GM23248 (cell line): ENCODE results near the gene PPM1K. TPM values are rescaled to one million over a fixed set of nuclear protein-coding genes. Genes with fewer than 3 reads are reported as not detected.
A peak's percentile ranks its signal among the peaks of the same experiment; 100 is the strongest.

ENCODE experiments used
- DNase-seq: peaks from one replicate; pipeline ENCODE4 v3.0.0-alpha.2; 2015
- H2AFZ ChIP-seq: fragments of 200-600 bp; sonication (generic); 2 replicates; pipeline ENCODE4 v1.6.1; 2016; ENCODE audit warnings: antibody characterized with exemption
- H3F3A ChIP-seq: fragments of 200-600 bp; sonication (generic); 2 replicates; pipeline ENCODE4 v1.6.1; 2016; ENCODE audit warnings: mild to moderate bottlenecking, antibody characterized with exemption, mixed run types; ENCODE audit not compliant: insufficient read depth
- H3K27ac ChIP-seq: fragments of 200-600 bp; sonication (generic); 2 replicates; pipeline ENCODE4 v1.5.1; 2016; ENCODE audit warnings: mild to moderate bottlenecking
- H3K27me3 ChIP-seq: fragments of 200-600 bp; sonication (generic); replicated peaks from 2 replicates; pipeline ENCODE4 v1.6.1; 2016; ENCODE audit warnings: mild to moderate bottlenecking; ENCODE audit not compliant: insufficient read depth
- H3K36me3 ChIP-seq: fragments of 200-600 bp; sonication (generic); 2 replicates; pipeline ENCODE4 v1.6.1; 2016; ENCODE audit warnings: low read depth, mild to moderate bottlenecking
- H3K4me1 ChIP-seq: fragments of 200-600 bp; sonication (generic); 2 replicates; pipeline ENCODE4 v1.6.1; 2016; ENCODE audit warnings: mild to moderate bottlenecking; ENCODE audit not compliant: insufficient read depth
- H3K4me2 ChIP-seq: fragments of 200-600 bp; sonication (generic); one replicate; pipeline ENCODE4 v1.6.1; 2016; ENCODE audit warnings: mild to moderate bottlenecking; ENCODE audit not compliant: unreplicated experiment
- H3K4me3 ChIP-seq: fragments of 200-600 bp; sonication (generic); 2 replicates; pipeline ENCODE4 v1.5.1; 2016; ENCODE audit warnings: mild to moderate bottlenecking
- H3K79me2 ChIP-seq: fragments of 200-600 bp; sonication (generic); 2 replicates; pipeline ENCODE4 v1.6.1; 2016; ENCODE audit warnings: mild to moderate bottlenecking; ENCODE audit not compliant: insufficient read depth
- H3K9ac ChIP-seq: fragments of 200-600 bp; sonication (generic); 2 replicates; pipeline ENCODE4 v1.6.1; 2016; ENCODE audit warnings: mild to moderate bottlenecking
- H3K9me2 ChIP-seq: fragments of 200-600 bp; sonication (generic); 2 replicates; pipeline ENCODE4 v1.6.1; 2016; ENCODE audit warnings: mixed run types, mild to moderate bottlenecking, moderate library complexity; ENCODE audit not compliant: insufficient read depth
- H3K9me3 ChIP-seq: fragments of 200-600 bp; sonication (generic); one replicate; pipeline ENCODE4 v1.6.1; 2017; ENCODE audit warnings: low read depth
- H4K20me1 ChIP-seq: fragments of 200-600 bp; sonication (generic); 2 replicates; pipeline ENCODE4 v1.6.0; 2016; ENCODE audit not compliant: insufficient read depth
- EZH2 ChIP-seq: fragments of 200-600 bp; sonication (generic); IDR thresholded peaks from 2 replicates; pipeline ENCODE4 v1.6.1; 2018; ENCODE audit warnings: antibody characterized with exemption, mild to moderate bottlenecking; ENCODE audit not compliant: insufficient read depth, poor library complexity, severe bottlenecking
- EZH2phosphoT487 ChIP-seq: fragments of 200-600 bp; sonication (generic); IDR thresholded peaks from 2 replicates; pipeline ENCODE4 v1.6.1; 2018; ENCODE audit warnings: antibody characterized with exemption, moderate library complexity, mild to moderate bottlenecking, low read depth; ENCODE audit not compliant: insufficient read depth
- WGBS, 2 experiments: methylation state at CpG; one replicate each; pipeline ENCODE4 v1.1.6; 2015 to 2017; ENCODE audit warnings: low lambda C conversion rate in 2 of 2, low coverage in 1 of 2; ENCODE audit errors: missing lambda C conversion rate in 2 of 2; 5-methylcytosine and 5-hydroxymethylcytosine counted together
- in situ Hi-C: fragments of 300-500 bp; cut with MboI; formaldehyde crosslinking; loops from 2 replicates; pipeline ENCODE4 v1.15.0; 2020
- polyA plus RNA-seq: library from polyadenylated mRNA; unstranded; fragments of >200 nt; fragmentation: Nextera tagmentation; extraction: Ambion mirVana; gene quantifications from 2 replicates; pipeline ENCODE4 v1.2.1, GENCODE V29; 2016
- total RNA-seq: library from RNA; depleted of rRNA; stranded (reverse); fragments of >200 nt; shearing (Covaris generic); gene quantifications from 2 replicates; pipeline ENCODE4 v1.2.3, GENCODE V29; 2014

PPM1K gene
- total and polyA plus RNA-seq, 2 experiments from 2014 or later: 4.3 to 8.2 TPM

DNA sequence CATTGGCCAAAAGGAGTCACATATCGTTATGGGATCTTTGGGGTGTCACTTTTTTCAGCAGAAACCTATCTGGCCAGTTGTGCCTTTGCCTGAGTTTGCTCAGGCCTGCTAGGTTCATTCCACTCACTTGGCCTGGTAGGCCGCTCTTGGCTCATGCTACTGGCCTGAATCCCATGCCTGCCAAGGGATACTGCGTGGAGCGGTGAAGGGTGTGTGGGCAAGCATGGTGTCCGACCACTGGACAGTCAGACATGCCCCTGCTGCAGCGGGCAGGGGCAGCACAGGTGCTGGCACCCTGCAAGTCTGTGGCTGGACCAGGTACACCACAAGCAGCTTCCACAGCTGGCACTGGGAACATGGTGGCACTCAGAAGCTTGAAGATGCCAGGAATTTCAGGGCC is 11.3 kb upstream of the PPM1K start:
- TF ChIP-seq EZH2phosphoT487 (no peak), EZH2 (no peak)
- no peaks in the 10 kb centered on the region for H3K27me3 ChIP-seq
- no peak overlapping the region for H2AFZ ChIP-seq
- in situ Hi-C loops: no loop called here
- no peaks in the 10 kb centered on the region for H3K4me1 ChIP-seq
- H3K4me3 ChIP-seq: no peak overlapping the region
- no peak overlapping the region for H3K4me2 ChIP-seq
- H3K9ac ChIP-seq: no peak overlapping the region
- no peak for DNase-seq
- H3K27ac ChIP-seq: no peak overlapping the region
- no peaks in the 10 kb centered on the region for H4K20me1 ChIP-seq
- no peaks in the 10 kb centered on the region for H3K36me3 ChIP-seq
- H3K9me2 ChIP-seq: no peaks in the 10 kb centered on the region
- WGBS, 2 experiments: 68 to 72% methylated on average over 6 of the region's 6 CpGs
- no peaks in the 10 kb centered on the region for H3K79me2 ChIP-seq
- H3K9me3 ChIP-seq: no peaks in the 10 kb centered on the region
- H3F3A ChIP-seq: no peaks in the 10 kb centered on the region

DNA sequence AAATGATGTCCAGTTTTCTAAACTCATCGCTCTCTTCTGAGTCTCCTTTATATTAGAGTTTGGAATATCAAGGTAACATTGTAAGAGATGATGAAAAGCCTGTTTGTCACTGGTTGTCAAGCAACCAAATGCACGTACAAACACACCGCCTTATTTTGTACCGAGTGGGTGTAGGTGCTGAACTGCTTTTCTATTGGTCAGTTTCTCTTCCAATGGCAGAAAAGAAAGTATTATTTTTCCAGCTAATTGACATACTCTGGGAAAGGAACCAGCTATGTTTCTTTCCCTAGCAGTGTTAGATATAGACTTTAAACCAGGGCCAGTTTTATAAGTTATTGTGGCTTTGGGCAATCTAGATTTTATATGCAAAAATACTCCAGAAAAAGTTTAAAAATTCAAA is 6.6 kb upstream of the PPM1K start:
- no peaks in the 10 kb centered on the region for H3K4me1 ChIP-seq
- no peak overlapping the region for H2AFZ ChIP-seq
- no peak overlapping the region for H3K4me2 ChIP-seq
- no peaks in the 10 kb centered on the region for H4K20me1 ChIP-seq
- no peaks in the 10 kb centered on the region for H3K9me2 ChIP-seq
- H3K9ac ChIP-seq: no peak overlapping the region
- no peaks in the 10 kb centered on the region for H3F3A ChIP-seq
- no peaks in the 10 kb centered on the region for H3K79me2 ChIP-seq
- H3K4me3 ChIP-seq: no peak overlapping the region
- TF ChIP-seq EZH2: no peak
- peak; percentile 7 for DNase-seq
- H3K27ac ChIP-seq: no peak overlapping the region
- no peaks in the 10 kb centered on the region for H3K9me3 ChIP-seq
- no peaks in the 10 kb centered on the region for H3K36me3 ChIP-seq
- in situ Hi-C loops: no loop called here
- WGBS, 2 experiments: 60 to 63% methylated on average over 4 of the region's 4 CpGs
- no peaks in the 10 kb centered on the region for H3K27me3 ChIP-seq

DNA sequence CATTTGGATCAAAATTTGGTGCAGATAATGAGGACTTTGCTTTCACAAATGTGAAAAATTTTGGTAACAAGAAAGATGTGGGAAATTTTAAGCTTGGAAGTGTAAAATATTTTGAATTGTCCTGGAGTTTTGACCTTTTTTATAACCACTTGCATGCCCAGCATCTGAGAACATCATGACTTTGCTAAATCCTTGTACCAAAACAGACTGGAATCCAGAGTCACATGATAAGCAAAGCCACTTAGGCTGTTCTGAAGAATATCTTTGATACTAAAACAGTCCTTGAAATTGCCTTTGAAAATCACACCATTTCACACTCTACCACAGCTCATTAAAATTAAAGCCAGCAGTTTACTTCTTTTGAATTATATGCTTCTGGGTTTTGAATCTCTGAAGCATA is 2.5 kb upstream of the PPM1K start:
- H3K9me2 ChIP-seq: no peaks in the 10 kb centered on the region
- no peaks in the 10 kb centered on the region for H4K20me1 ChIP-seq
- no peak overlapping the region for H2AFZ ChIP-seq
- DNase-seq: peak; percentile 23
- peaks cover 16% of the 10 kb centered on the region for H3F3A ChIP-seq
- no peaks in the 10 kb centered on the region for H3K9me3 ChIP-seq
- no peak overlapping the region for H3K9ac ChIP-seq
- H3K27me3 ChIP-seq: no peaks in the 10 kb centered on the region
- peaks cover 10% of the 10 kb centered on the region for H3K4me1 ChIP-seq
- peaks cover 2% of the 10 kb centered on the region; the same call in 1 of the 2 replicates for H3K79me2 ChIP-seq
- H3K36me3 ChIP-seq: no peaks in the 10 kb centered on the region
- no peak for TF ChIP-seq EZH2
- no peak for TF ChIP-seq EZH2phosphoT487
- H3K4me2 ChIP-seq: no peak overlapping the region
- H3K27ac ChIP-seq: no peak overlapping the region
- H3K4me3 ChIP-seq: no peak overlapping the region
- in situ Hi-C loops: no loop called here

DNA sequence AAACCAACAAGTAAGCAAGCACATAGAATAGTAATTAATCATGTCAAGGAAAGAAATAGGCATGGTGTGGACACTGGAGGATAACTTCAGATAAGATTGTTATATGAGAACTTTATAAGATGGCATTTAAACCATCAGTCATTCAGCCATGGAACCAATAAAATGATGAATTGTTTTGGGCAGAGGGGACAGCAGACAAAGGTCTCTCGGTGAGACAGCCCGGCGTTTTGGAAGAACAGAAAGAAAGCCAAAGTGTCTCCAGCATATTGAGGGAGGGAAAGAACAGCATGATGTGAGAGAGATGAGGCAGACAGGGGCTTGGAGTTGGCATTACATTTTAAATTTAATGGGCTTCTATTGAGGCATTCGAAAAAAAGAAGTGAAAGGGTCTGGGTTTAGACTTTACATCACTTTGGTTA is 883 bp upstream of the PPM1K start:
- Histone ChIP-seq H3K4me2 (peak overlapping the region; percentile 97), H2AFZ (peak overlapping the region; percentile 98), H3K27ac (no peak overlapping the region; the same call in 1 of the 2 replicates), H4K20me1 (no peaks in the 10 kb centered on the region), H3K9ac (peak overlapping the region; percentile 67), H3K36me3 (no peaks in the 10 kb centered on the region), H3F3A (peaks cover 18% of the 10 kb centered on the region), H3K27me3 (no peaks in the 10 kb centered on the region), H3K4me1 (peaks cover 10% of the 10 kb centered on the region), H3K4me3 (peak overlapping the region; percentile 85), H3K9me3 (no peaks in the 10 kb centered on the region), H3K9me2 (no peaks in the 10 kb centered on the region), H3K79me2 (peaks cover 16% of the 10 kb centered on the region; the same call in 1 of the 2 replicates)
- in situ Hi-C loops: no loop called here
- TF ChIP-seq EZH2: no peak
- no peak for TF ChIP-seq EZH2phosphoT487
- WGBS, 2 experiments: 2 to 5% methylated on average over 4 of the region's 4 CpGs
- no peak for DNase-seq

DNA sequence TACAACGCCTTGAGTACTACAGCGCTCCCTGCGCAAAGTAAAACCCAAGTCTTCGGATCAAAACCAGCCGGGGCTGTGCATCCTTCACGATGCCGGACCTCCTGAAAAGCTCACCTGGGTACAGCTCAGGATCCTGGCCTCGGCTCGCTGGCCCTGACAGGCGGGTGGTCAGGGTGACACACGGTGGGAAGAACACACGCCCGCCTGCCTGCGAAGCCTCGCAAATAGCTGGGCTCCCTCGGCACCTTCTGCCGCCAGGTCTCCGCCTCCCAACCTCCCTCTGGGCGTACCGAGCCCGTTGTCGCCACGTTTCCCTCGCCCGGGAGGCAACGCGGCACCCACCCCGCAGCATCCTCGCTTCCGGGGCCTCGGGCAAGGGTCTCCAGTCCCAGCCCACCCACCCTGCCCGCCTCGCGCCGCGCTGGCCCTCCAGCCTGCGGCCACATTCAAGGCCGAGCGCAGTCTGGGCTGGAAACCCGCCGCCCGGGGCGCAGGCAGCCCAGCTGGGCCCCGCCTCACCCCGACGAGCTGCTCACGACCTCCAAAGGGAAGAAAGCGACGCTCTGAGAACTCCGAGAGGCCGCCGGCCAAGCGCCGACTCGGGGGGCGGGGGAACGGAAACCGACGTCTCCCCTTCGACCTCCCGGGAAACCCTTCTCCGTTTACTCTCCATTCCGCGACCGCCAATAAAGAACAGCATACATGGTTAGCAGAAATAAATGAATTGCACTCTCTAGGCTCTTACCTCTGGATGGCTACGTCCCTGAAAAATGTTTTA is 511 bp downstream of the PPM1K start:
- H3K79me2 ChIP-seq: peaks cover 22% of the 10 kb centered on the region; the same call in 1 of the 2 replicates
- H2AFZ ChIP-seq: peak overlapping the region; percentile 98
- H3K36me3 ChIP-seq: no peaks in the 10 kb centered on the region
- H3K9me3 ChIP-seq: no peaks in the 10 kb centered on the region
- peaks cover 10% of the 10 kb centered on the region for H3K4me1 ChIP-seq
- TF ChIP-seq EZH2phosphoT487: no peak
- TF ChIP-seq EZH2: no peak
- no peaks in the 10 kb centered on the region for H3K9me2 ChIP-seq
- H3K4me3 ChIP-seq: peak overlapping the region; percentile 85
- no peaks in the 10 kb centered on the region for H4K20me1 ChIP-seq
- WGBS, 2 experiments: 1 to 2% methylated on average over 49 to 60 of the region's 66 CpGs
- H3K27ac ChIP-seq: peak overlapping the region; percentile 88
- H3K9ac ChIP-seq: peak overlapping the region; percentile 88
- peak overlapping the region; percentile 90 for H3K4me2 ChIP-seq
- peak; percentile 83 for DNase-seq
- peaks cover 18% of the 10 kb centered on the region for H3F3A ChIP-seq
- in situ Hi-C loops: no loop called here
- H3K27me3 ChIP-seq: no peaks in the 10 kb centered on the region
